Esophagus squamous epithelium (tissue), 4 donors: ENCODE measurements around the gene SMIM32.

ENCODE experiments used
- POLR2A ChIP-seq, 4 donors: fragments of 450-650 bp; IDR thresholded peaks; one replicate each; pipeline ENCODE4 v1.6.1; 2017; ENCODE audit warnings: antibody characterized with exemption in 4 of 4, mild to moderate bottlenecking in 4 of 4, moderate library complexity in 3 of 4
- TF ChIP-seq, protein P1 (sequence below), 6 experiments: fragments of 450-650 bp in 4 of 6; fragments of 200-600 bp in 2 of 6; sonication (generic) in 2 of 6; IDR thresholded peaks; one replicate each; pipeline ENCODE4 v1.5.1; 2016 to 2019; ENCODE audit warnings: antibody characterized with exemption in 6 of 6, mild to moderate bottlenecking in 4 of 6, moderate library complexity in 4 of 6

DNA sequence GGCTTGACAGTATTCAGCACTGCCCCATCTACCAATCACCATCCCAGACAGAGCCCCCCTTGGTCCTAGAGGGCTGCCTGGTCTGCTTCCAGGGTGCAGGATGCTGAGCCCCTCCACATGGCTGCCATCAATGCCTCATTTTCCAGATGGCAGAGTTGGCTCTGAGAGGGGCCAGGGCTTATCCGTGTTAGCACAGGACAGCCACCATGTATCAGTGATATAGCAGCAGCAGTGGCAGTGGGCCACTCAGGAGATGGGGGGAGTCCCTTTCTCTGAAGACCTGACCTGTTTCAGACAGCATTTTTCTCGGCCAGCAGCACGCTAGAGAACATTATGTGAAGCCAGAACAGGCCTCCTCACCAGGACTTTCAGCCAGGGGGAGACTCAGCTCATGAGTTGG is 1.6 kb upstream of the SMIM32 start:
- TF ChIP-seq, protein P1, sequence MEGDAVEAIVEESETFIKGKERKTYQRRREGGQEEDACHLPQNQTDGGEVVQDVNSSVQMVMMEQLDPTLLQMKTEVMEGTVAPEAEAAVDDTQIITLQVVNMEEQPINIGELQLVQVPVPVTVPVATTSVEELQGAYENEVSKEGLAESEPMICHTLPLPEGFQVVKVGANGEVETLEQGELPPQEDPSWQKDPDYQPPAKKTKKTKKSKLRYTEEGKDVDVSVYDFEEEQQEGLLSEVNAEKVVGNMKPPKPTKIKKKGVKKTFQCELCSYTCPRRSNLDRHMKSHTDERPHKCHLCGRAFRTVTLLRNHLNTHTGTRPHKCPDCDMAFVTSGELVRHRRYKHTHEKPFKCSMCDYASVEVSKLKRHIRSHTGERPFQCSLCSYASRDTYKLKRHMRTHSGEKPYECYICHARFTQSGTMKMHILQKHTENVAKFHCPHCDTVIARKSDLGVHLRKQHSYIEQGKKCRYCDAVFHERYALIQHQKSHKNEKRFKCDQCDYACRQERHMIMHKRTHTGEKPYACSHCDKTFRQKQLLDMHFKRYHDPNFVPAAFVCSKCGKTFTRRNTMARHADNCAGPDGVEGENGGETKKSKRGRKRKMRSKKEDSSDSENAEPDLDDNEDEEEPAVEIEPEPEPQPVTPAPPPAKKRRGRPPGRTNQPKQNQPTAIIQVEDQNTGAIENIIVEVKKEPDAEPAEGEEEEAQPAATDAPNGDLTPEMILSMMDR (IDR thresholded peaks at IDR 0.05), result no peak
- no peak for TF ChIP-seq POLR2A (IDR thresholded peaks at IDR 0.05)
